ENCODE results near the gene DPH3. TPM values are rescaled to one million over a fixed set of nuclear protein-coding genes. Genes with fewer than 3 reads are reported as not detected.

The DPH3 gene
- total and polyA plus RNA-seq, 2 of the 8 experiments (the other 6 are each of a cell fraction or from before 2014, with no cell fraction given), result 9.8 to 40.1 TPM

- TF ChIP-seq SIX5 (IDR thresholded peaks at IDR 0.05; ENCODE audit: low read depth, low read length), result no peak
Observed at GRCh38 chr3:16222547-16222946, 42.2 kb downstream of the DPH3 start (continued).
